ENCODE data around the gene ULBP1. TPM values are rescaled to one million over a fixed set of nuclear protein-coding genes. Genes with fewer than 3 reads are reported as not detected.
"Not testable (repeated sequence)": the region's sequence is repeated elsewhere in the genome, so short reads cannot be mapped to it uniquely, and the experiment has no call there.

Gene ULBP1
- total and polyA plus RNA-seq, 3 donors from 2014 or later: 2.3 to 5.9 (median 4.7) TPM

GRCh38 chr6:149967591-149967990, 3.8 kb downstream of the ULBP1 start:
- H3K27me3 ChIP-seq: peaks cover 3% of the 10 kb centered on the region
- H3K27ac ChIP-seq: no peak overlapping the region
- TF ChIP-seq CTCF (IDR thresholded peaks at IDR 0.05): no peak
- TF ChIP-seq POLR2A (IDR thresholded peaks at IDR 0.05): no peak
- H3K4me3 ChIP-seq: no peak overlapping the region
- WGBS, 2 donors: 90 to 94% methylated on average over 4 of the region's 4 CpGs
- H3K4me1 ChIP-seq: peaks cover 11% of the 10 kb centered on the region
- DNase-seq: no peak
- H3K9me3 ChIP-seq: no peaks in the 10 kb centered on the region
- intact Hi-C loops (cut with DNase I; ENCODE audit: low total_unique reads): no loop called here
- H3K36me3 ChIP-seq (ENCODE audit: low read depth, missing control alignments): no peaks in the 10 kb centered on the region

- H3K9me3 ChIP-seq; H3K27me3 ChIP-seq; intact Hi-C loops (cut with DNase I; ENCODE audit: low total_unique reads); DNase-seq; H3K4me3 ChIP-seq; H3K27ac ChIP-seq; H3K36me3 ChIP-seq (ENCODE audit: low read depth, missing control alignments): not testable (repeated sequence)
- H3K4me1 ChIP-seq: peaks cover 11% of the 10 kb centered on the region
- WGBS, 2 donors: 40 to 63% methylated on average over 1 to 2 of the region's 2 CpGs
Measured at GRCh38 chr6:149967999-149968398, 4.3 kb downstream of the ULBP1 start.

- H3K36me3 ChIP-seq (ENCODE audit: low read depth, missing control alignments); H3K27ac ChIP-seq; H3K9me3 ChIP-seq; DNase-seq; H3K4me3 ChIP-seq; intact Hi-C loops (cut with DNase I; ENCODE audit: low total_unique reads); H3K27me3 ChIP-seq: not testable (repeated sequence)
- H3K4me1 ChIP-seq: peaks cover 11% of the 10 kb centered on the region
- 85 to 91% methylated on average over 2 of the region's 2 CpGs for WGBS, 2 donors
Measured at GRCh38 chr6:149968909-149969308, 5.2 kb downstream of the ULBP1 start.

GRCh38 chr6:149969635-149970034, 5.9 kb downstream of the ULBP1 start:
- Histone ChIP-seq H3K27me3 (no peaks in the 10 kb centered on the region), H3K4me1 (peaks cover 7% of the 10 kb centered on the region), H3K27ac (no peak overlapping the region), H3K9me3 (no peaks in the 10 kb centered on the region), H3K4me3 (no peak overlapping the region), H3K36me3 (ENCODE audit: low read depth, missing control alignments) (no peaks in the 10 kb centered on the region)
- no peak for TF ChIP-seq CTCF (IDR thresholded peaks at IDR 0.05)
- TF ChIP-seq POLR2A (IDR thresholded peaks at IDR 0.05): no peak
- DNase-seq: no peak
- intact Hi-C loops (cut with DNase I; ENCODE audit: low total_unique reads): no loop called here
- WGBS, 2 donors: 79 to 96% methylated on average over 2 of the region's 2 CpGs

- H3K9me3 ChIP-seq; H3K4me1 ChIP-seq; DNase-seq; H3K36me3 ChIP-seq (ENCODE audit: low read depth, missing control alignments); H3K27me3 ChIP-seq; H3K4me3 ChIP-seq; intact Hi-C loops (cut with DNase I; ENCODE audit: low total_unique reads); H3K27ac ChIP-seq: not testable (repeated sequence)
- 72 to 85% methylated on average over 6 of the region's 6 CpGs for WGBS, 2 donors
Measured at GRCh38 chr6:149974394-149974793, 10.7 kb downstream of the ULBP1 start.

GRCh38 chr6:149974825-149975224, 11.1 kb downstream of the ULBP1 start:
- Histone ChIP-seq H3K4me1 (no peaks in the 10 kb centered on the region), H3K27me3 (no peaks in the 10 kb centered on the region), H3K36me3 (ENCODE audit: low read depth, missing control alignments) (no peaks in the 10 kb centered on the region), H3K27ac (no peak overlapping the region), H3K4me3 (no peak overlapping the region), H3K9me3 (no peaks in the 10 kb centered on the region)
- no peak for DNase-seq
- intact Hi-C loops (cut with DNase I; ENCODE audit: low total_unique reads): no loop called here
- TF ChIP-seq CTCF (IDR thresholded peaks at IDR 0.05) (no peak), POLR2A (IDR thresholded peaks at IDR 0.05) (no peak)
- 50 to 61% methylated on average over 3 of the region's 3 CpGs for WGBS, 2 donors

All from testis (tissue), 3 donors.